Measurements from ENCODE around the gene PAK1IP1.

- TF ChIP-seq POLR2AphosphoS5 (IDR thresholded peaks at IDR 0.05; ENCODE audit: low read depth, low read length) (no peak), MAX (IDR thresholded peaks at IDR 0.05; ENCODE audit: low read depth) (no peak), CTCF (IDR thresholded peaks at IDR 0.05) (no peak), USF2 (IDR thresholded peaks at IDR 0.05; ENCODE audit: borderline replicate concordance, low read depth, low read length) (no peak), PBX3 (IDR thresholded peaks at IDR 0.05) (no peak), FOSL2 (IDR thresholded peaks at IDR 0.05; ENCODE audit: borderline replicate concordance, low read depth) (no peak)
These were observed 30.3 kb downstream of the PAK1IP1 start for GRCh38 chr6:10725044-10725443.
